HG03196 (cell line): Measurements from ENCODE around the gene CCDC102A.
"Not testable (repeated sequence)": the region's sequence is repeated elsewhere in the genome, so short reads cannot be mapped to it uniquely, and the experiment has no call there.

ENCODE experiments used
- ATAC-seq: cut with Tn5 transposase; IDR thresholded peaks from one replicate; pipeline ENCODE4 v1.9.1; 2021; ENCODE audit not compliant: unreplicated experiment

The CCDC102A gene

GRCh38 chr16:57504001-57504400 is 32.4 kb downstream of the CCDC102A start:
- no peak for ATAC-seq

GRCh38 chr16:57503366-57503765 is 33.0 kb downstream of the CCDC102A start:
- ATAC-seq = no peak

- no peak for ATAC-seq
Observed at GRCh38 chr16:57502048-57502775, 34.2 kb downstream of the CCDC102A start.

- no peak for ATAC-seq
Observed at GRCh38 chr16:57501492-57501891, 34.9 kb downstream of the CCDC102A start.

GRCh38 chr16:57500578-57501111 is 35.7 kb downstream of the CCDC102A start:
- ATAC-seq = no peak

- ATAC-seq = not testable (repeated sequence)
Observed at GRCh38 chr16:57499941-57500340, 36.4 kb downstream of the CCDC102A start.

- ATAC-seq = no peak
Observed at GRCh38 chr16:57498031-57498430, 38.3 kb downstream of the CCDC102A start.

GRCh38 chr16:57497121-57497520 is 39.2 kb downstream of the CCDC102A start:
- ATAC-seq = no peak

GRCh38 chr16:57493767-57494166 is 42.6 kb downstream of the CCDC102A start:
- no peak for ATAC-seq

- ATAC-seq = no peak
Observed at GRCh38 chr16:57489229-57489628, 47.1 kb downstream of the CCDC102A start.

- ATAC-seq = no peak
Observed at GRCh38 chr16:57486858-57487834, 49.2 kb downstream of the CCDC102A start.

GRCh38 chr16:57485916-57486857 is 50.2 kb downstream of the CCDC102A start, which contains the start of gene DOK4:
Gene DOK4 (minus strand): TSS chr16:57486493. CDS start chr16:57479507, 6,986 bp downstream.
- peak; percentile 75 for ATAC-seq

GRCh38 chr16:57485091-57485915 is 51.1 kb downstream of the CCDC102A start:
- ATAC-seq = no peak

- ATAC-seq = no peak
Observed at GRCh38 chr16:57484515-57485005, 51.8 kb downstream of the CCDC102A start.

GRCh38 chr16:57483725-57484514 is 52.5 kb downstream of the CCDC102A start:
- no peak for ATAC-seq

- no peak for ATAC-seq
Observed at GRCh38 chr16:57482845-57483545, 53.4 kb downstream of the CCDC102A start.

- ATAC-seq = no peak
Observed at GRCh38 chr16:57481421-57481820, 55.0 kb downstream of the CCDC102A start.

GRCh38 chr16:57480754-57481230 is 55.6 kb downstream of the CCDC102A start:
- ATAC-seq = no peak
